ENCODE data around the gene SUMO3.

DNA sequence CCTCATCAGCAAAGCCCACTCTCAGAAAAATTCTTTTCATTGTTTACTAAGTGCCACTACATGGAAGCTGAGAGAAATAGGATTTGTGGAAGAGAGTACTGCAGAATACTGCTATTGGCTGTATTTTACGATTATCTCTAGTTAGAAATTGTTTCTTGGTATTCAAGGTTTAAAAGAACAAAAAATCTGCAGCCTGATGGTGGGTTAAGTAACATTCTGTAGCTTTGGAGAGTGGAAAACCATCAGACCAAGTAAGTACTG is 28.3 kb upstream of the SUMO3 start:
- TF ChIP-seq EZH2phosphoT487 (conservative IDR thresholded peaks at IDR 0.05; ENCODE audit: low read length) = no peak
- TF ChIP-seq, protein P1, sequence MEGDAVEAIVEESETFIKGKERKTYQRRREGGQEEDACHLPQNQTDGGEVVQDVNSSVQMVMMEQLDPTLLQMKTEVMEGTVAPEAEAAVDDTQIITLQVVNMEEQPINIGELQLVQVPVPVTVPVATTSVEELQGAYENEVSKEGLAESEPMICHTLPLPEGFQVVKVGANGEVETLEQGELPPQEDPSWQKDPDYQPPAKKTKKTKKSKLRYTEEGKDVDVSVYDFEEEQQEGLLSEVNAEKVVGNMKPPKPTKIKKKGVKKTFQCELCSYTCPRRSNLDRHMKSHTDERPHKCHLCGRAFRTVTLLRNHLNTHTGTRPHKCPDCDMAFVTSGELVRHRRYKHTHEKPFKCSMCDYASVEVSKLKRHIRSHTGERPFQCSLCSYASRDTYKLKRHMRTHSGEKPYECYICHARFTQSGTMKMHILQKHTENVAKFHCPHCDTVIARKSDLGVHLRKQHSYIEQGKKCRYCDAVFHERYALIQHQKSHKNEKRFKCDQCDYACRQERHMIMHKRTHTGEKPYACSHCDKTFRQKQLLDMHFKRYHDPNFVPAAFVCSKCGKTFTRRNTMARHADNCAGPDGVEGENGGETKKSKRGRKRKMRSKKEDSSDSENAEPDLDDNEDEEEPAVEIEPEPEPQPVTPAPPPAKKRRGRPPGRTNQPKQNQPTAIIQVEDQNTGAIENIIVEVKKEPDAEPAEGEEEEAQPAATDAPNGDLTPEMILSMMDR (IDR thresholded peaks at IDR 0.05; ENCODE audit: insufficient read depth, low read length, poor library complexity, severe bottlenecking) = no peak
